Spinal cord (tissue), 10 donors: Measurements from ENCODE around the gene STAG1. TPM values are rescaled to one million over a fixed set of nuclear protein-coding genes. Genes with fewer than 3 reads are reported as not detected.

Source experiments
- DNase-seq, 6 donors: peaks; one replicate each; pipeline versions ENCODE4 v3.0.0 to v3.0.0-alpha.2; 2013 to 2015; ENCODE audit warnings: low spot score in 6 of 6, low read depth in 4 of 6
- H3K27ac ChIP-seq: one replicate; pipeline ENCODE4 v1.5.1; 2013; ENCODE audit warnings: low read depth, low read length, control low read depth
- H3K27me3 ChIP-seq: one replicate; pipeline ENCODE4 v1.6.1; 2013; ENCODE audit warnings: low read length; ENCODE audit not compliant: control insufficient read depth, insufficient read depth
- H3K36me3 ChIP-seq: one replicate; pipeline ENCODE4 v1.6.1; 2013; ENCODE audit warnings: low read length; ENCODE audit not compliant: control insufficient read depth, insufficient read depth
- H3K4me1 ChIP-seq: one replicate; pipeline ENCODE4 v1.6.1; 2013; ENCODE audit warnings: low read length; ENCODE audit not compliant: control insufficient read depth, insufficient read depth
- H3K4me3 ChIP-seq: one replicate; pipeline ENCODE4 v1.5.1; 2013; ENCODE audit warnings: low read depth, low read length, control low read depth
- H3K9me3 ChIP-seq: one replicate; pipeline ENCODE4 v1.6.1; 2013; ENCODE audit warnings: low read length; ENCODE audit not compliant: control insufficient read depth, insufficient read depth
- WGBS: methylation state at CpG from one replicate; pipeline ENCODE4 v1.1.5; 2013; ENCODE audit warnings: missing lambda C conversion rate; ENCODE audit not compliant: insufficient coverage; 5-methylcytosine and 5-hydroxymethylcytosine counted together
- polyA plus RNA-seq, 2 donors: library from polyadenylated mRNA; unstranded; fragments of 120-200 nt; gene quantifications; one replicate each; pipeline ENCODE4 v1.2.1, GENCODE V29; 2013; ENCODE audit not compliant: insufficient read length in 2 of 2
- total RNA-seq, 2 donors: library from RNA; depleted of rRNA in 1 of 2; stranded (reverse); fragments of 120-200 nt in 1 of 2; fragments of >200 nt in 1 of 2; gene quantifications; one replicate each; pipeline versions ENCODE4 v1.2.3 to v1.2.4, GENCODE V29; 2013 to 2014
- donor health status: healthy.

The STAG1 gene
- total and polyA plus RNA-seq, 4 donors: 24.8 to 77.4 (median 45.0) TPM

DNA sequence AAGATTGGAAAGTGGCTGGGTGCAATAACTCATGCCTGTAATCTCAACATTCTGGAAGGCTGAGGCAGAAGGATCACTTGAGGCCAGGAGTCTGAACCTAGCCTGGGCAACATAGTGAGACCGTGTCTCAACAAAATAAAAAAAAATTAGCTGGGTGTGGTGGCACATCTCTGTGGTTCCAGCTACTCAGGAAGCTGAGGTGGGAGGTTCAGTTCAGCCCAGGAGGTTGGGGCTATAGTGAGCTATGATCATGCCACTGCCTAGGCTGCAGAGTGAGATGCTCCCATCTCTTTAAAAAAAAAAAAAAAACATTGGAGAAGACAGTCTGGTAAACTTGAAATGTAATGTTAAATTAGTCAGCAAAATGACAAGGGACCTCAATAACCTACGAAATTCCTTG, 57.9 kb downstream of the STAG1 start:
- no peak for DNase-seq
- Histone ChIP-seq H3K4me1 (peaks cover 2% of the 10 kb centered on the region), H3K27ac (no peak overlapping the region), H3K27me3 (no peaks in the 10 kb centered on the region), H3K9me3 (no peaks in the 10 kb centered on the region), H3K36me3 (no peaks in the 10 kb centered on the region), H3K4me3 (no peak overlapping the region)
- WGBS: 100% methylated on average over 2 of the region's 2 CpGs

DNA sequence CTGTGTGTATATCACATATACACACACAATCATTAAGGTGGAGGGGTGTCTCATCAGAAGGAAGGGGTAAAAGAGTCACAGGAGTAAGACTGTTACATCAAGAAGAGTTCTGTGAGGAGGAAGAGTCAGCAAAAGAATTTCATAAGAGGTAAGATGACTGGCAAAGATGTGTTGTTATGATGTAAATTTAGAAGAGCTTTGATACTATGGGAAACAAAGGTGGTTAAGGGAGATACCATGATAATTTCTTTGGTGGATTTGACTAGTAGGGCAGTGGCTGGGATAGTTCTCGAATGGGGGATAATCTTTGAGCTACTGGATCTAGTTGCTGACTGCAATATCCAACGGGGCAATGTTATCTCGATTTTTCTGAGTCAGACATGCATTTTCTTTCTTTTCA, 61.6 kb downstream of the STAG1 start:
- H3K36me3 ChIP-seq: no peaks in the 10 kb centered on the region
- DNase-seq: no peak
- WGBS: 100% methylated on average over 3 of the region's 3 CpGs
- H3K27me3 ChIP-seq: no peaks in the 10 kb centered on the region
- H3K9me3 ChIP-seq: no peaks in the 10 kb centered on the region
- no peak overlapping the region for H3K4me3 ChIP-seq
- peaks cover 2% of the 10 kb centered on the region for H3K4me1 ChIP-seq
- no peak overlapping the region for H3K27ac ChIP-seq

DNA sequence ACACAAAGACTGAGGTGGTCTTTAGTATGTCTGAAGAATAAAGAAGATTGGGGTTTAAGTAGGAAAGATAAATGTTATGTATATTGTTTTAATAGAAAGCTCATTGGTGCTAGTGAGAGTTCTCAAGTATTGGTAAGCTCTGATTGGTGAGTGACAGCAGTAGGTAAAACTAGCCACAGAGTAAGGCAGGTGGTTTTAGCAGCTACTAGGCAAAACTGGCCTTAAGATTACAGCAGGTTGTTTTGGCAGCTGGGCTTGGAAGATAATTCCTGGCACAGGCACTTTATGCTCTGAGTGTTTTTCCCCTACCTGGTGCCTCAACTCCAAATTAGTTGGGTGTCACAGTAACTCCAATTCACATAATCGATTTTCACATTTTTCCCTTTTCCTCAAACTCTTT, 66.3 kb downstream of the STAG1 start:
- H3K27me3 ChIP-seq: no peaks in the 10 kb centered on the region
- no peaks in the 10 kb centered on the region for H3K4me1 ChIP-seq
- WGBS: no CpG with 5 or more reads among the region's 1 CpG
- no peak for DNase-seq
- no peaks in the 10 kb centered on the region for H3K36me3 ChIP-seq
- no peak overlapping the region for H3K27ac ChIP-seq
- H3K9me3 ChIP-seq: no peaks in the 10 kb centered on the region
- H3K4me3 ChIP-seq: no peak overlapping the region

DNA sequence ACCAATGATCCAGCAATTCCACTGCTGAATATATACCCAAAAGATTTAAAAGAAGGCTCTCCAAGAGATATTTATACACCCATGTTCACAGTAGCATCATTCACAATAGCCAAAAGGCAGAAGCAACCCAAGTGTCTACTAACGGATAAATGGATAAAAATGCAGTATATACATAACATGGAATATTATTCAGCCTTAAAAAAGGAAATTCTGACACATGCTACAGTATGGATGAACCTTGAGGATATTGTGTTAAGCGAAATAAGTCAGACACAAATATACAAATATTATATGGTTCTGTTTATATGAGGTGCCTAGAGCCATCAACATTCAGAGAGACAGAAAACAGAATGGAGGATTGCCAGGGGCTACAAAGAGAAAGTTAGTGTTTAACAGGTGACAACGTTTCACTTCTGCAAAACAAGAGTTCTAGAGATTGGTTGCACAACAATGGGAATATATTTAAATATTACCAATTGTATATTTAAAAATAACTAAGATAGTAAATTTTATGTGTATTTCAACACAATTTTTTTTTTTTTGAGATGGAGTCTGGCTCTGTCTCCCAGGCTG, 69.4 kb downstream of the STAG1 start:
- no peaks in the 10 kb centered on the region for H3K36me3 ChIP-seq
- whole genome bisulfite sequencing: no CpG with 5 or more reads among the region's 3 CpGs
- H3K27me3 ChIP-seq: no peaks in the 10 kb centered on the region
- no peaks in the 10 kb centered on the region for H3K4me1 ChIP-seq
- H3K9me3 ChIP-seq: no peaks in the 10 kb centered on the region
- DNase-seq: no peak
- H3K4me3 ChIP-seq: no peak overlapping the region
- no peak overlapping the region for H3K27ac ChIP-seq

DNA sequence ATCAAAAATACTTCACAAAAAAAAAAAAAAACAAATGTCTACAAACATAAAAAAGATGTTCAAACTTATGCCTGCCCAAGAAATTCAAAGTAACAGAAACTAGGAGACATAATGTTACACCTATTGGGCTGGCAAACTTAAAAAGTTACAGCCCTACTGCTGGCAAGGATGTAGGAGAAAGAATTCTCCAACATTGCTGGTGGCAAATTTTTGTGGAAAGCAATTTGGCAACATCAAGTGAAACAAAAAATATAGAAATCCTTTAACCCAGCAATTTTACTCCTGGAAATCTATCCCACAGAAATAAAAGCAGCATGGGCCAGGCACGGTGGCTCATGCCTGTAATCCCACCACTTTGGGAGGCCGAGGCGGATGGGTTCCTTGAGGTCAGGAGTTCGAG, 73.2 kb downstream of the STAG1 start:
- H3K27me3 ChIP-seq: no peaks in the 10 kb centered on the region
- H3K36me3 ChIP-seq: no peaks in the 10 kb centered on the region
- no peak for DNase-seq
- no peak overlapping the region for H3K27ac ChIP-seq
- WGBS: 83% methylated on average over 1 of the region's 4 CpGs
- no peak overlapping the region for H3K4me3 ChIP-seq
- H3K9me3 ChIP-seq: no peaks in the 10 kb centered on the region
- H3K4me1 ChIP-seq: no peaks in the 10 kb centered on the region

DNA sequence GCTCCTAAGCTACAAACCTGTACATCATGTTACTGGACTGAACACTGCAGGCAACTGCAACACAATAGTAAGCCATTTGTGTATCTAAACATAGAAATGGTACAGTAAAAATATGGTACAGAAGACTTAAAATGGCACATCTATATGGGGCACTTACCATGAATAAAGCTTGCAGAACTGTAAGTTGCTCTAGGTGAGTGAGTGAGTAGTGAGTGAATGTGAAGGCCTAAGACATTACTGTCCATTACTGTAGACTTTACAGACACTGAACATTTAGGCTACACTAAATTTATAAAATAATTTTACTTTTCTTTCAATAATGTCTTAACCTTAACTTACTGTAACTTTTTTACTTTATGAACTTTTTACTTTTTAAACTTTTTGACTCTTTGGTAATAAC, 76.2 kb downstream of the STAG1 start:
- H3K27ac ChIP-seq: no peak overlapping the region
- H3K9me3 ChIP-seq: no peaks in the 10 kb centered on the region
- no peaks in the 10 kb centered on the region for H3K36me3 ChIP-seq
- H3K27me3 ChIP-seq: no peaks in the 10 kb centered on the region
- H3K4me3 ChIP-seq: no peak overlapping the region
- DNase-seq: no peak
- no peaks in the 10 kb centered on the region for H3K4me1 ChIP-seq

DNA sequence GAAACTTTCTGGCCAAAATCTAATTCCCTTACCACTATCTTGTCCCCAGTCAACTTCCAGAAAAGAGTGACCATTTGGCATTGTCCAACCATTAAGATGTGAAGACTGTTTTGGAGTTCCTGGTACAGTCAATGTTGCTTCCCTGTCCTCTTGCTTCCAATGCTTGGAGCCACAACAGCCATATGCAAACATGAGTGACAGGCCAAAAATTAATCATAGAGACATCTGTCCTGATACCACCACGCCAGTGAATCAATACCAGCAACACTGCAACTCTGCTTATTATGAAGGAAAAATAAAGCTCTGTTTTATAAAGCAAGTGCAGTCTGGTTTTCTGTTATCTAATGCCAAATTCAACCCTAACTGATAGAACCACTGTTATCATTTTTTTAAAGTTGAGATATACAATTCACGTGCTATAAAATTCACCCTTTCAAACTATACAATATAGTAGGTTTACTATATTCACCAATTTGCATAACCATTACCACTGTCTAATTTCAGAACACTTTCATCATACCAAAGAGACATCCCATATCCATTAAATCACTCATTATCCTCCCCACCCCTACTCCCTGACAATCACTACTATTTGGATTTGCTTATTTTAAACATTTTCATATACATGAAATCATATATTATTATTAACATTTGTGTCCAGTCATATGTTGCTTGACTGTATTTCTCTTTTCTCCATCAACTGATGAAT, 76.9 kb downstream of the STAG1 start:
- Histone ChIP-seq H3K4me1 (no peaks in the 10 kb centered on the region), H3K27ac (no peak overlapping the region), H3K9me3 (no peaks in the 10 kb centered on the region), H3K4me3 (no peak overlapping the region), H3K36me3 (no peaks in the 10 kb centered on the region), H3K27me3 (no peaks in the 10 kb centered on the region)
- no peak for DNase-seq
- no CpG with 5 or more reads among the region's 2 CpGs for WGBS

DNA sequence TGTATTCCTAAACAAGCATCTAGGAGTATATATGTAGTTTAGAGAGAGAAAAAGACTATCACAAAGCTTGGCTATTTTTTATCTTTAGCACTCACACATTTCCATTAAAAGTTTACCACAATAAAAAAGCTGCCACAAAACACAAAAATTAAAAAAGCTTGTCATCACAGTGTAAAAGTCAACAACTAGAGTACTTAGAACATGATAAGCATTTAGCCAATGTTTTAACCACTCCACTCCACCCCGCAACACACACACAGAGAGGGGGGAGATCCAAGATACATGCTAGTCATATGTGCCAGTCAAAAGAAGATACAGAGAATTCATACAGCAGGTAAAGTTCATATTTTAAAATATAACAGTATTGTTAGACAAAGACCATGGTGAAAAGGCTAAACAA, 79.7 kb downstream of the STAG1 start:
- Histone ChIP-seq H3K9me3 (no peaks in the 10 kb centered on the region), H3K4me1 (no peaks in the 10 kb centered on the region), H3K27ac (no peak overlapping the region), H3K27me3 (no peaks in the 10 kb centered on the region), H3K4me3 (no peak overlapping the region), H3K36me3 (no peaks in the 10 kb centered on the region)
- no CpG with 5 or more reads among the region's 1 CpG for WGBS
- DNase-seq: no peak

DNA sequence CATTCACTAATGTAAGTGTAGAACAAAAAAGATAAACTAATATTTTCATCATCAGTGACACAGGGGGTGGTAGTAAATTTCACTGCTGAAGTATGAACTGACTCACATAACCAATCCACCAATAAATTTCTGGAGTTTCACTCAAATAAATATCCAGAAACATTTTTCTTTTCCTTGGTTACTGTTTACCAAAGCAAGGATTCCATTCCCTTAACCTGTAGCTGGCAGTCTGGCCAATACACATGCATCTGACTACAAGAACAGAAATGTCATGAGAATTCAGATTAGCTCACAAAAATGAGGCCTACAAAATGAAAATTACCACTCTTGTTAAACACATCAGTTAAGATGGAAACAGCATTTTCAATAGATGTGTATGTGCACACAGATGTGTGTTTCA, 80.3 kb downstream of the STAG1 start:
- Histone ChIP-seq H3K4me1 (no peaks in the 10 kb centered on the region), H3K27ac (no peak overlapping the region), H3K36me3 (no peaks in the 10 kb centered on the region), H3K4me3 (no peak overlapping the region), H3K27me3 (no peaks in the 10 kb centered on the region), H3K9me3 (no peaks in the 10 kb centered on the region)
- no peak for DNase-seq

DNA sequence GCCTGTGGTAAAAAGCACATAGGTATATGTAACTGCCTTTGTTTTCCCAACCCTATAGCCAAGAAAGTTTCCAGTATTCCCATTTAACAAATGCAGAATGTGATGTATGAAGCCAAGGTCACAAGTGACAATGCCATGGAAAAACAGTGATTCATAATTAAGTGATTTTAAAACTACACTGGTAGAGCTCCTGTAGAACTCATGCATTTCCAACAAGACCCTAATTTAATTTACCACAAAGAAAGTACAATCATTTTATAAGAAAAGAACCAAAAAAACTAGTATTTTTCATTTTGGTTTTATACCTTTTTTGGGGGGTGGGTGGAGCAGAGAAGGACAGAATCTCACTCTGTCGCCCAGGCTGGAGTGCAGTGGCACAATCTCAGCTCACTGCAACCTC, 82.0 kb downstream of the STAG1 start:
- 100% methylated on average over 1 of the region's 1 CpG for WGBS

More for the DNA sequence above, 82.0 kb downstream of the STAG1 start:
- no peaks in the 10 kb centered on the region for H3K4me1 ChIP-seq
- no peaks in the 10 kb centered on the region for H3K27me3 ChIP-seq
- H3K4me3 ChIP-seq: no peak overlapping the region
- H3K9me3 ChIP-seq: no peaks in the 10 kb centered on the region
- no peaks in the 10 kb centered on the region for H3K36me3 ChIP-seq
- DNase-seq: no peak
- H3K27ac ChIP-seq: no peak overlapping the region
